22Rv1 (cell line): ENCODE measurements around the gene DENND2A.

Experiments used
- CTCF ChIP-seq: fragments of 450-650 bp; IDR thresholded peaks from 2 replicates; pipeline ENCODE4 v1.5.1; 2017; ENCODE audit warnings: mild to moderate bottlenecking
- ZFX ChIP-seq: fragments of 450-650 bp; IDR thresholded peaks from 2 replicates; pipeline ENCODE4 v1.6.1; 2017; ENCODE audit warnings: antibody characterized with exemption, borderline replicate concordance

- TF ChIP-seq CTCF (no peak), ZFX (no peak)
Observed at GRCh38 chr7:140533394-140533872, 107.2 kb downstream of the DENND2A start.
